Measurements from ENCODE around the gene SLC39A10. TPM values are rescaled to one million over a fixed set of nuclear protein-coding genes. Genes with fewer than 3 reads are reported as not detected.
"Not testable (repeated sequence)": the region's sequence is repeated elsewhere in the genome, so short reads cannot be mapped to it uniquely, and the experiment has no call there.

Gene SLC39A10
- total RNA-seq, 2 experiments from 2014 or later: 43.2 to 47.0 TPM

DNA sequence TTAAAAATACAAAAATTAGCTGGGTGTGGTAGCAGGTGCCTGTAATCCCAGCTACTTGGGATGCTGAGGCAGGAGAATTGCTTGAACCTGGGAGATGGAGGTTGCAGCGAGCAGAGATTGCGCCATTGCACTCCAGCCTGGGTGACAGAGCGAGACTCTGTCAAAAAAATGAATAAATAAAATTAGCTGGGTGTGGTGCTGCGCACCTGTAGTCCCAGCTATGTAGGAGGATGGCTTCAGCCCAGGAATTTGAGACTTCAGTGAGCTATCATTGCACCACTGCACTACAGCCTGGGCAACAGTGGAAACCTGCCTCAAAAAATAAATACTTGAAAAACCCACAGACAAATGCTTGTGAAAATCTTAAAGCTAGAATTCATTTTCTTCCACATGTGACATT lies 8.1 kb downstream of the SLC39A10 start:
- POLR2A ChIA-PET: interaction anchor here (0.6 kb wide), 1 partner anchor 122 kb away, joined by 3 read pairs; no protein-coding TSS in a partner anchor
- peaks cover 18% of the 10 kb centered on the region for H3K4me1 Mint-ChIP-seq
- CTCF ChIA-PET: interaction anchor here (0.7 to 1.4 kb wide), 5 partner anchors 11 to 403 kb away, joined by 3 to 5 read pairs (median 4); partner anchors contain the start of gene DNAH7
- not testable (repeated sequence) for H3K4me3 Mint-ChIP-seq, H3K27ac Mint-ChIP-seq, H3K9me3 Mint-ChIP-seq, H3K27me3 Mint-ChIP-seq, DNase-seq
- peaks cover 11% of the 10 kb centered on the region for H3K36me3 Mint-ChIP-seq (ENCODE audit: low read depth)

DNA sequence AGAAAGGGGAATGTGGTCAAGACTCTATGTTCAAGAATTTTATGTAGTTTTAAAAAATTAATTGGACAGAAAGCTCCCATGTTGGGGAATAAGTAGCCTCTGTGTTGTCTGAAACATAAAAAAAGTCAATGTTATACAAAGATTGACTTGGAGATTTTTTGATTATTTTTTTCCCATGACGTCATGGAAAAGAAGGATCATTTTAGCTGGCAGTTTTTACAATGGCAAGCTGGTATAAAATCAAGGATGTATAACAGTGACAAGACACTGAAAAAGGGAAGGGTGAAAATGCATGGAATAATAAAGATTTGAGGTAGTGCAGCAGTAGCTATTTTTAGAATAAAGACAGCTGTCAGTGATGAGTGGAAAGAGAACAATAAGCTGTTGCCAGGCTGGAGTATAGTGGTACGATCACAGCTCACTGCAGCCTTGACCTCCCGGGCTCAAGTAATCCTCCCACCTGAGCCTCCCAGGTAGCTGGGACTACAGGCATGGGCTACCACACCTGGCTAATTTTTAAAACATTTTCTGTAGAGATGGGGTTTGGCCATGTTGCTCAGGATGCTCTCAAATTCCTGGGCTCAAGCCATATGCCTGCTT lies 9.2 kb downstream of the SLC39A10 start:
- ChIA-PET POLR2A (no interaction called here), CTCF (interaction anchor here (0.9 to 1.4 kb wide), 6 partner anchors 10 to 402 kb away, joined by 3 to 6 read pairs (median 4); partner anchors contain the start of gene DNAH7)
- Mint-ChIP-seq H3K4me1 (peaks cover 15% of the 10 kb centered on the region), H3K9me3 (no peaks in the 10 kb centered on the region), H3K27ac (no peak overlapping the region), H3K36me3 (ENCODE audit: low read depth) (peaks cover 7% of the 10 kb centered on the region), H3K27me3 (no peaks in the 10 kb centered on the region), H3K4me3 (no peak overlapping the region)
- DNase-seq: no peak

DNA sequence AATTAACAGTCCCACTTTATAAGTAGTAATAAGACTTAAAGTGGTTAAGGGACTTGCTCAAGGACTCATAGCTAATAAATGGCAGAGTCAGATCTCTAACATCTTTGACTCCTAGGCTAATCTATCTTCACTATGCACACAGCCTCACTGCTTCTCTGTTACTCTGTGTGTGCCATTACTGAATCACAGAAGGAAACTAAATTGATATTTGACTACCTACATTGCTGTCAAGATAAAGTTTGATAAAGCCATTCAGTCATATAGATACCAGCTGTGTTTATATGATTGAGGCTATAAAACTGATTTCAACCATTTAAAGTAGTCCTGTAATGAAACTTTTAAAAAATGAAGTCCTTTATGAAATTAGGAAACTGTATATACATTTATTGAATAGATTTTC lies 10.9 kb downstream of the SLC39A10 start:
- Mint-ChIP-seq H3K36me3 (ENCODE audit: low read depth) (peaks cover 2% of the 10 kb centered on the region), H3K4me3 (no peak overlapping the region), H3K27ac (no peak overlapping the region), H3K9me3 (no peaks in the 10 kb centered on the region), H3K4me1 (peaks cover 4% of the 10 kb centered on the region), H3K27me3 (no peaks in the 10 kb centered on the region)
- no peak for DNase-seq
- ChIA-PET CTCF (interaction anchor here (0.6 to 0.8 kb wide), 2 partner anchors 10 to 135 kb away, joined by 3 to 4 read pairs; no protein-coding TSS in a partner anchor), POLR2A (interaction anchor here (1.0 kb wide), 1 partner anchor 135 kb away, joined by 4 read pairs; no protein-coding TSS in a partner anchor)

DNA sequence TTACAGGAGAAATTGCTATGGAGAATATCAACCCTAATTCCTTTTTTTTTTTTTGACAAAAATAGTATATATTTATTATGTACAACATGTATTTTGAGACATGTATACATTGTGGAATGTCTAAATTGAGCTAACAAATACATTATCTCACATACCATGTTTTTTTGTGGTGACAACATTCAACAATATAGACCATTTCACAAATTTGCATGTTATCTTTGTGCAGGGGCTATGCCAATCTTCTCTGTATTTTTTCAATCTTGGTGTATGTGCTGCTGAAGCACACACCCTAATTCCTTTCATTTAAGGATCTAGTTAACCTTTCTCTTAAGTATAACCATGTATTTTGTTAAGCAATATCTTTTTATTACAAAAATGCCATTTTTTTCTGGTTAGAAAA lies 13.2 kb downstream of the SLC39A10 start:
- Mint-ChIP-seq H3K36me3 (ENCODE audit: low read depth) (no peaks in the 10 kb centered on the region), H3K9me3 (no peaks in the 10 kb centered on the region), H3K4me1 (peaks cover 2% of the 10 kb centered on the region), H3K27me3 (no peaks in the 10 kb centered on the region), H3K4me3 (no peak overlapping the region), H3K27ac (no peak overlapping the region)
- ChIA-PET CTCF (interaction anchor here (0.6 to 1.4 kb wide), 4 partner anchors 10 to 629 kb away, joined by 3 to 5 read pairs (median 4); partner anchors contain the start of gene DNAH7), POLR2A (interaction anchor here (1.4 to 2.0 kb wide), 2 partner anchors 10 to 13 kb away, joined by 3 to 4 read pairs; partner anchors contain the start of gene SLC39A10)
- DNase-seq: no peak

DNA sequence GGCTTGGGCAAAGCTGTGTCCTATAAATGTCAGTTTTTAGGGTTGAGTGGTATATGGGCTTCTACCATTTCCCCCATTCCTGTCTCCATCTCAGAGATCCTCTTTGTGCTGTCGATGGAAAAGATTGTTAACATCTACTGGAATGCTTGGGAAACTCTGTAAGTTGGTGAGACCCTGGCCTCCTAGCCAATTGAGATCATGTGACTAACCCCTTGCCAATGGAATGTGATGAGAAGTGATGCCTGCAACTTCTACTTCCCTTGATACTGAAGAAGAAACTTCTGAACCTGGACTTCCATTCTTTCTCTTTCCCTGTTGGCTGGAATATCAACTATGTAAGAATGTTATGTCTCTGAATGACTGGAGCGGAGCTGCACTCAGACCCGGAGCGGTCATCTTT lies 14.5 kb downstream of the SLC39A10 start:
- peaks cover 1% of the 10 kb centered on the region for H3K4me1 Mint-ChIP-seq
- H3K27me3 Mint-ChIP-seq: no peaks in the 10 kb centered on the region
- no peaks in the 10 kb centered on the region for H3K9me3 Mint-ChIP-seq
- H3K27ac Mint-ChIP-seq: no peak overlapping the region
- H3K4me3 Mint-ChIP-seq: no peak overlapping the region
- CTCF ChIA-PET: interaction anchor here (1.0 to 1.3 kb wide), 3 partner anchors 11 to 154 kb away, joined by 3 to 4 read pairs (median 3); no protein-coding TSS in a partner anchor
- no peaks in the 10 kb centered on the region for H3K36me3 Mint-ChIP-seq (ENCODE audit: low read depth)
- POLR2A ChIA-PET: interaction anchor here (1.6 kb wide), 1 partner anchor 138 kb away, joined by 5 read pairs; no protein-coding TSS in a partner anchor
- no peak for DNase-seq

DNA sequence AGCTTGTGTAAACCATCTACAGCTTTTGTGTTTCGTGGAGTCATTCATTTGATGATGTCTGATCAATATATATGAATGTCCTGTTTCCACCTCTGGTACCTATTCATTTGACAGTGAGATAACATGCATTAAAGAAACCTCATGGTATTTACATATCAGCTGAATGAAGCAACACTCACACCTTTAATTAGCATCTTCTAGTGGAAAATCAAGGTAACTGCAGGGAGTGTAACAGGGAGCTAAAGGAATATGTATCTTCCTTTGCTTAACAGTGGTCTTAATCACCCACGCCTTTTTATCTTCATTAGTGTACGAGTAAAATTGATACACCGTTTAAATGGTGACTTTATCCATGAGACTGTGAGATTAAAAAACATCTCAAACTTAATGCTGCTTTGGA lies 15.6 kb downstream of the SLC39A10 start:
- no peak for DNase-seq
- Mint-ChIP-seq H3K4me3 (no peak overlapping the region), H3K4me1 (peaks cover 7% of the 10 kb centered on the region), H3K9me3 (no peaks in the 10 kb centered on the region), H3K27me3 (no peaks in the 10 kb centered on the region), H3K27ac (no peak overlapping the region), H3K36me3 (ENCODE audit: low read depth) (peaks cover under 1% of the 10 kb centered on the region)
- ChIA-PET CTCF (interaction anchor here (0.7 to 1.1 kb wide), 3 partner anchors 17 to 174 kb away, joined by 3 read pairs; no protein-coding TSS in a partner anchor), POLR2A (interaction anchor here (1.1 to 1.6 kb wide), 3 partner anchors 13 to 139 kb away, joined by 4 to 6 read pairs (median 5); partner anchors contain the start of gene SLC39A10)

DNA sequence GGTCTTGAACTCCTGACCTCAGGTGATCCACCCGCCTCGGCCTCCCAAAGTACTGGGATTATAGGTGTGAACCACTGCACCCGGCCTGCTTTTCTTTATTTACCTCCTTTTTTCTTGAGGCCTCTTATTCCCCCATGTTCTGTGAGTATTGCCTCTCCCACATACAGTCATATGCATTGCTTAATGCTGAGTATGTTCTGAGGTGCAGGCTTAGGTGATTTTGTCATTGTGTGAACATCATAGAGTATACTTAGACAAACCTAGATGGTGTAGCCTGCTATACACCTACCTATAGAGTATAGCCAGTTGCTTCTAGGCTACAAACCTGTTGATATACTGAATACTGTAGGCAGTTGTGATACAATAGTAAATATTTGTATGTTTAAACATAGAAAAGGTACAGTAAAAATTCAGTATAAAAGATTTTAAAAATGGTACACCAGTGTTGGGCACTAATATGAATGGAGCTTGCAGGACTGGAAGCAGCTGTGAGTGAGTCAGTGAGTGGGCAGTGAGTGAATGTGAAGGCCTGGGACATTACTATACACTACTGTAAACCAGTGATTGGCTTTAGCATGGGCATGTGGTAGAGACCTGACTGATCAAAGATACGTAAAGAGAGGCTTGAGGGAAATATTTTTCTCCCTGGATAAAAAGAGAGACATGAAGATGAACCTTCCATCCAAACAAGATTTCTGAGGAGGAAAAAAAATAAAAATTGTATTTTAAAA lies 17.6 kb downstream of the SLC39A10 start:
- CTCF ChIA-PET: no interaction called here
- H3K9me3 Mint-ChIP-seq: peaks cover 1% of the 10 kb centered on the region
- H3K27me3 Mint-ChIP-seq: no peaks in the 10 kb centered on the region
- H3K36me3 Mint-ChIP-seq (ENCODE audit: low read depth): peaks cover 9% of the 10 kb centered on the region
- no peak for DNase-seq
- peaks cover 11% of the 10 kb centered on the region for H3K4me1 Mint-ChIP-seq
- POLR2A ChIA-PET: no interaction called here
- no peak overlapping the region for H3K27ac Mint-ChIP-seq
- H3K4me3 Mint-ChIP-seq: no peak overlapping the region

DNA sequence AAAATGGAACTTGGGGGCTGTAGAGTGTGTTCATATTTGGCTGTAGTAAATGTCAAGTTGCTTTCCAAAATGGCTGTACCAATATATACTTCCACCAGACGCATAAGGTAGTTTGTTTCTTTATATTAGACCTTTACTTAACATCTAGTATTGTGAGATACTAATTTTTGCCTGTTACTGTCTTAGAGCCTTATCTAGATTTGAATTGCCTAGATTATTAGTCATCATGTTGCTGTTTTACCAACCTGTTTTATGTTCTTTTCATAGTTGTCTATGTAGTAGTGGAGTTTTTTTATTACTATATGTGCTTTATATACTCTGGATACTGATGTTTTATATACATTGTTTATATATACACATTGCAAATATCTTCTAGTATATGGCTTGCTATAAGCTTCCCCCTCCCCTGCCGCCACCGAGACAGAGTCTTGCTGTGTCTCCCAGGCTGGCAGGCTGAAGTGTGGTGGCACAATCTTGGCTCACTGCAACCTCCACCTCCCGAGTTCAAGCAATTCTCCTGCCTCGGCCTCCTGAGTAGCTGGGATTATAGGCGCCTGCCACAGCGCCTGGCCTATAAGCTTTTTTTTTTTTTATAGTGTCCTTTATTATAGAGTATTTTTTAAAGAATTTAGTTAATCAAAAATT lies 18.9 kb downstream of the SLC39A10 start:
- Mint-ChIP-seq H3K4me3 (no peak overlapping the region), H3K27me3 (no peaks in the 10 kb centered on the region), H3K27ac (no peak overlapping the region), H3K36me3 (ENCODE audit: low read depth) (peaks cover 21% of the 10 kb centered on the region), H3K4me1 (peaks cover 13% of the 10 kb centered on the region), H3K9me3 (peaks cover 6% of the 10 kb centered on the region)
- CTCF ChIA-PET: interaction anchor here (1.0 kb wide), 1 partner anchor 10 kb away, joined by 3 read pairs; no protein-coding TSS in a partner anchor
- POLR2A ChIA-PET: no interaction called here
- DNase-seq: no peak

DNA sequence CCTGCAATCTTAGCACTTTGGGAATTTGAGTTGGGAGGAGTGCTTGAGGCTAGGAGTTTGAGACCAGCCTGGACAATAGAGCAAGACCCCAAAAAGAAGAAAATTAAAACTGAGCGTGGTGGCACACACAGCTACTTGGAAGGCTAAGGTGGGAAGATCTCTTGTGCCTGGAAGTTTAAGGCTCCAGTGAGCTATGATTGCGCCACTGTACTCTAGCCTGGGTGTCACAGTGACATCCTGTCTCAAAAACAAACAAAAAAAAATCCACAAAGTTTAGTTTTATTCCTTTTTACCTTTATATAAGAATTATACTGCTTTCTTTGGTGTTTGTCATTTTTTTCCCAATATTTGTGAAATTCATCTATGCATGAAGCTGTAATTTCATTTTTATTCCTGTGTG lies 20.3 kb downstream of the SLC39A10 start:
- DNase-seq: no peak
- Mint-ChIP-seq H3K27ac (peak overlapping the region; percentile 21), H3K4me3 (no peak overlapping the region), H3K27me3 (no peaks in the 10 kb centered on the region), H3K36me3 (ENCODE audit: low read depth) (peaks cover 25% of the 10 kb centered on the region), H3K4me1 (peaks cover 16% of the 10 kb centered on the region), H3K9me3 (peaks cover 6% of the 10 kb centered on the region)
- CTCF ChIA-PET: interaction anchor here (0.7 kb wide), 1 partner anchor 9 kb away, joined by 3 read pairs; no protein-coding TSS in a partner anchor
- POLR2A ChIA-PET: no interaction called here

DNA sequence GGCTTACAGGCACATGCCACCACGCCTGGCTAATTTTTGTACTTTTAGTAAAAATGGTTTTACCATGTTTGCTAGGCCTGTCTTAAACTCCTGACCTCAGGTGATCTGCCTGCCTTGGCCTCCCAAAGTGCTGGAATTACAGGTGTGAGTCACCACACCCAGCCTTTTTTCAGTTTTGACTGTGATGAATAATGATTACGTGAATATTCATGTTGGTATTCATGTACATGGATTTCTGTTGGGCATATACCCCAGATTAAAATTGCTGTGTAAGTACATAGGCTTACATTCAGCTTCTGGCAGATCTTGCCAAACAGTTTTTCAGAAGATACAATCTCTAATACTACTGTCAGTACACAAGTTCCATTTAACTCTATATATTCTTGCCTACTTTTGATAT lies 20.9 kb downstream of the SLC39A10 start:
- DNase-seq: no peak
- POLR2A ChIA-PET: no interaction called here
- Mint-ChIP-seq H3K9me3 (peaks cover 6% of the 10 kb centered on the region), H3K4me1 (peaks cover 16% of the 10 kb centered on the region), H3K27me3 (no peaks in the 10 kb centered on the region), H3K27ac (no peak overlapping the region), H3K36me3 (ENCODE audit: low read depth) (peaks cover 27% of the 10 kb centered on the region), H3K4me3 (no peak overlapping the region)
- CTCF ChIA-PET: interaction anchor here (0.7 kb wide), 1 partner anchor 10 kb away, joined by 3 read pairs; no protein-coding TSS in a partner anchor

DNA sequence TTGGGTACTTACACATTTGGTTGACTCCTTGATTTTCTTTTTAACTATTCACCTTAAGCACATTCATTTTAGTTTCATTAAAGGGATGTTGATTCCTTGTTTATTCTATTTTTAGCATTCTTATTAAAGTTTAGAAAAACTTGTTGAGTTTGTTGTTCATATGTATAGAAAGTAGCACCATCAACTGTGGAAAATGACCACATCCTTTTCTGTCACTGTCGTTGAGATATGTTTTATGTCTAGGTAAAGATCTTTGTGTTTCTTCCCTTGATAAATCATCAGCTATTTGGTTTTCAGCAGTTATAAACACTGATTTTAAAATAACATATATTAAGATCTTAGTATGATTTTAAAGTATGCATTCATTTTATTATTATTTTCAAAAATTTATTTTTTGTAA lies 25.1 kb downstream of the SLC39A10 start:
- no peak overlapping the region for H3K4me3 Mint-ChIP-seq
- peaks cover 6% of the 10 kb centered on the region for H3K9me3 Mint-ChIP-seq
- H3K27ac Mint-ChIP-seq: no peak overlapping the region
- CTCF ChIA-PET: no interaction called here
- peaks cover 44% of the 10 kb centered on the region for H3K36me3 Mint-ChIP-seq (ENCODE audit: low read depth)
- H3K27me3 Mint-ChIP-seq: no peaks in the 10 kb centered on the region
- POLR2A ChIA-PET: no interaction called here
- no peak for DNase-seq
- H3K4me1 Mint-ChIP-seq: peaks cover 23% of the 10 kb centered on the region

DNA sequence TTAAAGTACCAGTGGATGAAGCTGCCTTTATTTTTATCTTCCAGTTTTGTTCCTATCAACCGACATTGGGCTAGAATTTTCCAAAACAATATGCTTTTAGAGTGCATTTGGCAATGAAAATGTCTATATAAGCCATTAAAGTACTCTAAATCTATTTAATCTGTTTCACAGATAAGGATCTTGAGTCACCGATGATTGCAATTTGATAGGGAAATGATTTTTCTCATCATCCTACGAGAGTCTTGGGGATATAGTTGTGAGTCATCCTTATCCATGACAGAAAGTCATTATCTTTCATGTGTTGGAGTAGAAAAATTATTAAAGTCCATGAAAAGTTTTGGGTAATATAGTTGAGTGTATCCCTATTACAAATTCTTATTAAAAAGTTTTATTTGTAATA lies 26.1 kb downstream of the SLC39A10 start:
- Mint-ChIP-seq H3K9me3 (peaks cover 6% of the 10 kb centered on the region), H3K27ac (no peak overlapping the region), H3K4me3 (no peak overlapping the region), H3K36me3 (ENCODE audit: low read depth) (peaks cover 41% of the 10 kb centered on the region), H3K4me1 (peaks cover 15% of the 10 kb centered on the region), H3K27me3 (no peaks in the 10 kb centered on the region)
- CTCF ChIA-PET: no interaction called here
- POLR2A ChIA-PET: no interaction called here
- no peak for DNase-seq

DNA sequence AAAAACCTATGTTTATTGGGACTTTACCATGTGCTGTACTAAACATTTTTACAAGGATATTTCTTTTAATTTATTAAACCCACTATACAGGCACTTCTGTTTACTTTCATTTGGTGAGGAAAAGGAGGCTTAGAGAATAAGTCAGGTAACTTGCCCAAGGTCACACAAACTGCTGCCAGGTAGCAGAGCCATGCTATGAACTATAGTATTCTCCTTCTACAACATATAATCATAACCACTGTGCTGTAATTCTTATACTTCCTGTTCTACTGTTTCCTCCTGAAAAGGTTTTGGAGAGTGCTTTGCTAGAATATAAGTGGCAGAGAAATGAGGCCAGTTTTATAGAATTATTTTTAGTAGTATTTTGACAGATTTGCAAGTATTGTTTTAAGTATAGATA lies 29.5 kb downstream of the SLC39A10 start:
- POLR2A ChIA-PET: no interaction called here
- Mint-ChIP-seq H3K9me3 (peaks cover 12% of the 10 kb centered on the region), H3K4me3 (no peak overlapping the region), H3K36me3 (ENCODE audit: low read depth) (peaks cover 39% of the 10 kb centered on the region), H3K27me3 (no peaks in the 10 kb centered on the region), H3K4me1 (peaks cover 15% of the 10 kb centered on the region), H3K27ac (peak overlapping the region; percentile 28)
- CTCF ChIA-PET: no interaction called here
- no peak for DNase-seq

All from activated CD4-positive, alpha-beta memory T cell treated with anti-CD3 and anti-CD28 coated beads, Interleukin-2, amount 10 ng/mL, durations not matched to agents 7 days and 5 days (primary cell).